H1 (cell line): ENCODE data around the gene FSIP1. TPM values are rescaled to one million over a fixed set of nuclear protein-coding genes. Genes with fewer than 3 reads are reported as not detected.

ENCODE experiments used
- CTCF ChIA-PET: fragments of 300-600 bp; sonication (Branson Sonifier 250); formaldehyde crosslinking; loops from one replicate; lab custom pipeline; 2021; ENCODE audit not compliant: partially characterized antibody; lab: Charles Lee
- POLR2A ChIA-PET: fragments of 300-600 bp; sonication (Branson Sonifier 250); formaldehyde crosslinking; loops from one replicate; lab custom pipeline; 2021; ENCODE audit warnings: inconsistent platforms; ENCODE audit not compliant: partially characterized antibody; lab: Charles Lee
- DNase-seq, 2 experiments: peaks; one replicate each; pipeline versions ENCODE4 v3.0.0 to v3.0.0-alpha.2; 2010 to 2022; ENCODE audit warnings: low spot score in 2 of 2, low read depth in 1 of 2, mixed read lengths in 1 of 2
- FAIRE-seq: peaks from 2 replicates; lab custom pipeline; 2011; peaks lifted over from hg19 to GRCh38; lab: Jason Lieb, UNC
- H2AFZ ChIP-seq: 2 replicates; pipeline ENCODE4 v1.8.1; 2012; ENCODE audit warnings: low read length, inconsistent platforms
- H2AK5ac ChIP-seq: 2 replicates; pipeline ENCODE4 v1.6.1; 2013; ENCODE audit warnings: low read depth, low read length
- H2BK120ac ChIP-seq: replicated peaks from 2 replicates; pipeline ENCODE3; 2013; ENCODE audit warnings: low read depth, low read length, inconsistent platforms
- H2BK12ac ChIP-seq: 2 replicates; pipeline ENCODE4 v1.6.1; 2013; ENCODE audit warnings: low read depth, low read length
- H2BK15ac ChIP-seq: 2 replicates; pipeline ENCODE4 v1.6.1; 2013; ENCODE audit warnings: low read length
- H2BK20ac ChIP-seq: 2 replicates; pipeline ENCODE4 v1.6.1; 2013; ENCODE audit warnings: low read length
- H2BK5ac ChIP-seq: 2 replicates; pipeline ENCODE4 v1.6.1; 2013; ENCODE audit warnings: low read depth, low read length
- H3K14ac ChIP-seq: 2 replicates; pipeline ENCODE4 v1.6.1; 2013; ENCODE audit warnings: inconsistent platforms; ENCODE audit not compliant: insufficient read length
- H3K18ac ChIP-seq: 2 replicates; pipeline ENCODE4 v1.6.1; 2013; ENCODE audit warnings: low read length; ENCODE audit errors: extremely low read depth
- H3K23ac ChIP-seq: 2 replicates; pipeline ENCODE4 v1.6.1; 2013; ENCODE audit warnings: inconsistent platforms; ENCODE audit not compliant: insufficient read length
- H3K23me2 ChIP-seq: 2 replicates; pipeline ENCODE4 v1.6.1; 2013; ENCODE audit warnings: low read depth, low read length
- H3K27ac ChIP-seq: 2 replicates; pipeline ENCODE4 v1.6.1; 2011; ENCODE audit warnings: low read depth, low read length, inconsistent platforms
- H3K27me3 ChIP-seq, 4 experiments: replicated peaks in 1 of 4; 1 replicate in 1 of 4; 2 replicates in 3 of 4; pipeline versions ENCODE4 v1.6.1 to v1.8.1; 2011 to 2013; ENCODE audit warnings: low read length in 3 of 4, mild to moderate bottlenecking in 3 of 4, inconsistent platforms in 2 of 4, mixed read lengths in 2 of 4, moderate library complexity in 1 of 4; ENCODE audit not compliant: control insufficient read depth in 3 of 4, insufficient read depth in 3 of 4; ENCODE audit errors: extremely low read depth in 1 of 4
- H3K36me3 ChIP-seq, 4 experiments: 2 replicates each; pipeline versions ENCODE4 v1.6.1 to v1.8.1; 2011 to 2013; ENCODE audit warnings: mild to moderate bottlenecking in 4 of 4, low read length in 3 of 4, moderate library complexity in 2 of 4, control low read depth in 1 of 4, inconsistent platforms in 1 of 4; ENCODE audit not compliant: insufficient read depth in 4 of 4, control insufficient read depth in 2 of 4
- H3K4ac ChIP-seq: replicated peaks from 2 replicates; pipeline ENCODE3; 2013; ENCODE audit warnings: low read length, low read depth, mixed read lengths, inconsistent platforms; ENCODE audit not compliant: insufficient read length
- H3K4me1 ChIP-seq, 4 experiments: replicated peaks in 1 of 4; 1 replicate in 1 of 4; 2 replicates in 3 of 4; pipeline versions ENCODE4 v1.6.1 to v1.8.1; 2011 to 2013; ENCODE audit warnings: low read length in 3 of 4, inconsistent platforms in 2 of 4, mixed read lengths in 1 of 4; ENCODE audit not compliant: insufficient read depth in 4 of 4, control insufficient read depth in 3 of 4
- H3K4me2 ChIP-seq, 2 experiments: 2 replicates each; pipeline versions ENCODE4 v1.6.1 to v1.8.1; 2011 to 2013; ENCODE audit warnings: low read depth in 2 of 2, low read length in 2 of 2, control low read depth in 1 of 2, inconsistent platforms in 1 of 2, mild to moderate bottlenecking in 1 of 2; ENCODE audit not compliant: insufficient read depth in 1 of 2
- H3K4me3 ChIP-seq, 4 experiments: fragments of 200-600, 300-600 bp in 1 of 4; sonication (generic), shearing (Covaris generic), sonication (Bioruptor Twin) in 1 of 4; 2 replicates each; pipeline versions ENCODE4 v1.5.1 to v1.8.1; 2011 to 2016; ENCODE audit warnings: low read length in 4 of 4, low read depth in 3 of 4, control low read depth in 2 of 4, inconsistent platforms in 2 of 4, mild to moderate bottlenecking in 2 of 4, mixed read lengths in 1 of 4, moderate library complexity in 1 of 4; ENCODE audit not compliant: insufficient read depth in 2 of 4; ENCODE audit errors: extremely low read depth in 1 of 4
- H3K56ac ChIP-seq: replicated peaks from 2 replicates; pipeline ENCODE3; 2013; ENCODE audit warnings: low read depth, mild to moderate bottlenecking, mixed read lengths, low read length, inconsistent platforms; ENCODE audit not compliant: insufficient read length
- H3K79me1 ChIP-seq: 2 replicates; pipeline ENCODE4 v1.6.1; 2013; ENCODE audit warnings: low read depth, low read length, control low read depth
- H3K79me2 ChIP-seq, 2 experiments: 2 replicates each; pipeline versions ENCODE4 v1.6.1 to v1.8.1; 2012 to 2013; ENCODE audit warnings: low read length in 2 of 2, mild to moderate bottlenecking in 2 of 2, inconsistent platforms in 1 of 2; ENCODE audit not compliant: insufficient read depth in 2 of 2, control insufficient read depth in 1 of 2
- H3K9ac ChIP-seq, 4 experiments: replicated peaks in 1 of 4; 1 replicate in 1 of 4; 2 replicates in 3 of 4; pipeline versions ENCODE4 v1.6.1 to v1.8.1; 2011 to 2013; ENCODE audit warnings: low read depth in 3 of 4, low read length in 3 of 4, control low read depth in 2 of 4, mild to moderate bottlenecking in 2 of 4, moderate library complexity in 2 of 4, inconsistent platforms in 1 of 4; ENCODE audit errors: extremely low read depth in 1 of 4
- H3K9me3 ChIP-seq, 2 experiments: 2 replicates each; pipeline versions ENCODE4 v1.6.1 to v1.8.1; 2012 to 2013; ENCODE audit warnings: mild to moderate bottlenecking in 2 of 2, moderate library complexity in 2 of 2, control low read depth in 1 of 2, inconsistent platforms in 1 of 2, low read depth in 1 of 2, low read length in 1 of 2, mixed read lengths in 1 of 2; ENCODE audit not compliant: insufficient read depth in 2 of 2
- H4K20me1 ChIP-seq, 2 experiments: replicated peaks in 1 of 2; 2 replicates each; pipeline versions ENCODE3 to v1.8.1; 2011 to 2013; ENCODE audit warnings: inconsistent platforms in 2 of 2, low read length in 2 of 2, mild to moderate bottlenecking in 1 of 2; ENCODE audit not compliant: insufficient read depth in 2 of 2, control insufficient read depth in 1 of 2
- H4K5ac ChIP-seq: 2 replicates; pipeline ENCODE4 v1.6.1; 2013; ENCODE audit warnings: low read length, low read depth, mixed read lengths, inconsistent platforms; ENCODE audit not compliant: insufficient read length
- H4K8ac ChIP-seq: 2 replicates; pipeline ENCODE4 v1.8.0; 2013; ENCODE audit warnings: mild to moderate bottlenecking, moderate library complexity, low read length, inconsistent platforms; ENCODE audit not compliant: insufficient read depth; ENCODE audit errors: extremely low read depth
- H4K91ac ChIP-seq: replicated peaks from 2 replicates; pipeline ENCODE3; 2013; ENCODE audit warnings: low read length, mixed read lengths, inconsistent platforms; ENCODE audit not compliant: insufficient read length
- BACH1 ChIP-seq: IDR thresholded peaks from 2 replicates; pipeline ENCODE4 v1.6.1; 2012; ENCODE audit warnings: low read length, improper control_type of control experiment
- BCL11A ChIP-seq, 2 experiments: IDR thresholded peaks; one replicate each; pipeline ENCODE4 v1.6.1; 2011; ENCODE audit warnings: low read depth in 2 of 2, low read length in 2 of 2, mild to moderate bottlenecking in 2 of 2
- BRCA1 ChIP-seq: IDR thresholded peaks from 2 replicates; pipeline ENCODE4 v1.6.1; 2012; ENCODE audit warnings: low read depth, low read length, improper control_type of control experiment
- EGR1 ChIP-seq: IDR thresholded peaks from 2 replicates; pipeline ENCODE4 v1.6.1; 2011; ENCODE audit warnings: low read depth, low read length, borderline replicate concordance
- HDAC6 ChIP-seq: IDR thresholded peaks from one replicate; pipeline ENCODE4 v1.7.1; 2012; ENCODE audit warnings: low read depth, mild to moderate bottlenecking, inconsistent platforms, low read length, moderate library complexity
- NRF1 ChIP-seq: IDR thresholded peaks from 2 replicates; pipeline ENCODE4 v1.6.1; 2011; ENCODE audit warnings: mild to moderate bottlenecking, low read depth, low read length, improper control_type of control experiment
- PHF8 ChIP-seq: fragments of 200-600 bp; sonication (generic); conservative IDR thresholded peaks from 2 replicates; pipeline ENCODE4 v1.7.1; 2012; ENCODE audit warnings: low read depth, mild to moderate bottlenecking, inconsistent platforms, low read length, moderate library complexity
- POLR2A ChIP-seq, 2 experiments: IDR thresholded peaks; 1 replicate in 1 of 2; 2 replicates in 1 of 2; pipeline ENCODE4 v1.6.1; 2011; ENCODE audit warnings: low read depth in 2 of 2, low read length in 2 of 2, mild to moderate bottlenecking in 2 of 2; ENCODE audit errors: control extremely low read depth in 1 of 2
- SP4 ChIP-seq: IDR thresholded peaks from 2 replicates; pipeline ENCODE4 v1.6.1; 2012; ENCODE audit warnings: low read length, inconsistent platforms
- TCF12 ChIP-seq: IDR thresholded peaks from 2 replicates; pipeline ENCODE4 v1.6.1; 2011; ENCODE audit warnings: low read depth, mild to moderate bottlenecking, low read length
- WGBS, 2 experiments: shearing (Covaris generic) in 1 of 2; methylation state at CpG; one replicate each; pipeline versions ENCODE4 v1.1.6 to v1.1.7; 2013 to 2015; ENCODE audit warnings: low lambda C conversion rate in 2 of 2, mixed read lengths in 2 of 2, inconsistent platforms in 1 of 2, low coverage in 1 of 2, missing lambda C conversion rate in 1 of 2; ENCODE audit not compliant: insufficient replicate concordance in 2 of 2, insufficient coverage in 1 of 2, insufficient read length in 1 of 2; ENCODE audit errors: extremely low coverage in 1 of 2, missing lambda C conversion rate in 1 of 2; 5-methylcytosine and 5-hydroxymethylcytosine counted together
- polyA plus RNA-seq, 7 experiments: library from polyadenylated mRNA; depleted of rRNA in 3 of 7; stranded (reverse) in 5 of 7; unstranded in 2 of 7; fragments of >200 nt in 5 of 7; fragments of 200-250 nt in 2 of 7; gene quantifications; 1 replicate in 5 of 7; 2 replicates in 1 of 7; 4 replicates in 1 of 7; pipeline versions ENCODE4 v1.2.1 to v1.2.3, GENCODE V29; 2011 to 2013; ENCODE audit warnings: missing spikeins in 2 of 7, mixed read lengths in 2 of 7
- total RNA-seq: library from RNA; stranded (reverse); fragmentation: NEBNext Ultra II Directional; extraction: Animal tissue kit (Norgen Biotek cat#: 25700); gene quantifications from 2 replicates; pipeline ENCODE4 v1.2.1, GENCODE V29; 2021

Gene FSIP1
- total and polyA plus RNA-seq, 2 of the 8 experiments (the other 6 are each of a cell fraction or from before 2014, with no cell fraction given): 0.18 to 1.3 TPM

DNA sequence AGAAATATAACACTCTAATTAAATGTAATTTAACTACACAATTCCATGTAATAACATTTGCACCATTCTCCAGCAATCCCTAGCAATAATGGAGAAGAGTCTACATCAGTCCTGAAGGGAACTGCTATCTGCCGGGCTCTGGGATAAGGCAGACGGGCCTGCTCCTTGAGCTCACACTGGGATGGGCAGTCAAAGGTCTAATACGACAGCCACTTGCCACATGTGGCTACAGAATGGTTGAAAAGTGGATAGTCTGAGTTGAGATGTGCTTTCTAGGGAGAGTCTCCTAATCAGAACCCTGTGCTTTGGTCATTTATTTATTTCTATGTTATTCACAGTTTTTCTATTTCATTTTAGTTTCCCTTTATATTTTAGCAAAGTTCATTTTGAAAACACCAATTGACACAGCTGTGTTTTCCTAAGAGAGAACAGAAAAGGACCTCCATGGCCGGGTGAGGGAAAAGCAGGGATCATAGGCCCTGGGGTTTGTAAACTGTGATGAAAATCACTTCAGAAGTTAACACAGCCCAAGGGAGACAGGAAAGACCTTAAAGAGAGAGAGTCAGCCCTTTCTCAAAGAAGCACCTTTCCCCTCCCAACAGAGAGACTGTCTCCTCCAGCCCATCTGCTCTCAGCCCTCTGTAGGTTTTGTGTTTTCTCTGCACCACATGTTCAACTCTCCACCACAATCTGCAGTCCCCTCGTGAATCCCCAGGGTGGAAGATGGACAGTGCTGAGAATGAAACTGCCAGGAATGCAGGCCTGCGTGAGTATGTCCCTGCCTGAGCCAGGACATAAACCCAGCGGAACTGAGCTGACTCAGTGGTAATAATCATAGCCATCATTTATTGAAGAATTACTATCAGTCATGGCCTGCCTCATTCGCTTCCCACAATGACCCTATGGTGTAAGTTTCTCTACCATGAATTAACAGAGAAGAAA, 11.6 kb downstream of the FSIP1 start:
- no peaks in the 10 kb centered on the region for H3K4me1 ChIP-seq
- H2BK12ac ChIP-seq: no peak overlapping the region
- H2BK5ac ChIP-seq: no peak overlapping the region
- FAIRE-seq: no peak
- H3K18ac ChIP-seq: no peak overlapping the region
- H3K27ac ChIP-seq: no peak overlapping the region
- H3K79me2 ChIP-seq: no peaks in the 10 kb centered on the region
- H3K23me2 ChIP-seq: no peaks in the 10 kb centered on the region
- H3K9me3 ChIP-seq: no peaks in the 10 kb centered on the region
- ChIA-PET CTCF (interaction anchor here (0.6 to 0.9 kb wide), 2 partner anchors 14 to 15 kb away, joined by 3 to 5 read pairs; no protein-coding TSS in a partner anchor), POLR2A (interaction anchor here (1.0 kb wide), 1 partner anchor 82 kb away, joined by 3 read pairs; no protein-coding TSS in a partner anchor)
- no peak overlapping the region for H3K56ac ChIP-seq
- H3K36me3 ChIP-seq: no peaks in the 10 kb centered on the region
- no peak overlapping the region for H4K5ac ChIP-seq
- H3K4me2 ChIP-seq: no peak overlapping the region
- no peak for DNase-seq
- H2BK20ac ChIP-seq: no peak overlapping the region
- H2BK120ac ChIP-seq: no peak overlapping the region
- 88% methylated on average over 8 of the region's 8 CpGs; no CpG with 5 or more reads in 1 of the 2 experiments for WGBS, 2 experiments
- H2AFZ ChIP-seq: 0 out of 2 replicates have a peak overlapping the region, but pooled peaks have one; percentile 43
- no peak overlapping the region for H3K23ac ChIP-seq
- TF ChIP-seq SP4 (no peak), HDAC6 (no peak), POLR2A (IDR thresholded peaks at IDR 0.05; ENCODE audit: control extremely low read depth in 1 of 2, low read depth in 2 of 2, low read length in 2 of 2) (no peak), TCF12 (no peak), PHF8 (no peak), BCL11A (IDR thresholded peaks at IDR 0.05; ENCODE audit: low read depth in 2 of 2, low read length in 2 of 2) (no peak), NRF1 (no peak), EGR1 (no peak), BRCA1 (no peak), BACH1 (no peak)
- H3K9ac ChIP-seq: no peak overlapping the region
- H4K91ac ChIP-seq: no peak overlapping the region
- no peak overlapping the region for H3K4ac ChIP-seq
- H3K79me1 ChIP-seq: no peaks in the 10 kb centered on the region
- no peaks in the 10 kb centered on the region for H3K27me3 ChIP-seq
- H3K14ac ChIP-seq: no peak overlapping the region
- H4K20me1 ChIP-seq: no peaks in the 10 kb centered on the region
- H2BK15ac ChIP-seq: no peak overlapping the region
- no peak overlapping the region; the same call in 1 of the 2 replicates for H4K8ac ChIP-seq
- no peak overlapping the region for H2AK5ac ChIP-seq
- no peak overlapping the region for H3K4me3 ChIP-seq
